RWPE2 (cell line): ENCODE measurements around the gene PLXNA4.

ENCODE experiments used
- ATAC-seq: fragments of 200-7000 bp; cut with Tn5 transposase; 3 replicates; pipeline ENCODE4 v1.9.1; 2021; ENCODE audit warnings: low read depth
- DNase-seq: peaks from one replicate; pipeline ENCODE4 v3.0.0-alpha.2; 2020; ENCODE audit warnings: low spot score
- H3K27ac ChIP-seq: fragments of 450-650 bp; 2 replicates; pipeline ENCODE4 v1.5.1; 2017; ENCODE audit warnings: mild to moderate bottlenecking; ENCODE audit not compliant: poor library complexity, severe bottlenecking
- H3K27me3 ChIP-seq: fragments of 250-450 bp; sonication (Bioruptor Pico); 2 replicates; pipeline ENCODE4 v1.5.1; 2021; ENCODE audit warnings: mild to moderate bottlenecking, moderate library complexity; ENCODE audit not compliant: insufficient read depth, poor library complexity, severe bottlenecking
- H3K36me3 ChIP-seq: fragments of 250-450 bp; sonication (Bioruptor Pico); 2 replicates; pipeline ENCODE4 v1.5.1; 2020; ENCODE audit warnings: low read depth, mild to moderate bottlenecking, moderate library complexity
- H3K4me1 ChIP-seq: fragments of 250-450 bp; sonication (Bioruptor Pico); 2 replicates; pipeline ENCODE4 v1.5.1; 2021; ENCODE audit warnings: mild to moderate bottlenecking, moderate library complexity; ENCODE audit not compliant: insufficient read depth, poor library complexity, severe bottlenecking
- H3K4me3 ChIP-seq: fragments of 250-450 bp; sonication (Bioruptor Pico); 2 replicates; pipeline ENCODE4 v1.5.1; 2021; ENCODE audit warnings: mild to moderate bottlenecking, moderate library complexity; ENCODE audit not compliant: severe bottlenecking
- H3K9me3 ChIP-seq: fragments of 250-450 bp; sonication (Bioruptor Pico); 2 replicates; pipeline ENCODE4 v1.5.1; 2021; ENCODE audit warnings: mild to moderate bottlenecking, moderate library complexity; ENCODE audit not compliant: severe bottlenecking
- TF ChIP-seq, protein P1 (sequence below): fragments of 450-650 bp; IDR thresholded peaks from one replicate; pipeline ENCODE4 v1.5.1; 2017; ENCODE audit warnings: mild to moderate bottlenecking, moderate library complexity; ENCODE audit not compliant: poor library complexity, severe bottlenecking

PLXNA4 gene

DNA sequence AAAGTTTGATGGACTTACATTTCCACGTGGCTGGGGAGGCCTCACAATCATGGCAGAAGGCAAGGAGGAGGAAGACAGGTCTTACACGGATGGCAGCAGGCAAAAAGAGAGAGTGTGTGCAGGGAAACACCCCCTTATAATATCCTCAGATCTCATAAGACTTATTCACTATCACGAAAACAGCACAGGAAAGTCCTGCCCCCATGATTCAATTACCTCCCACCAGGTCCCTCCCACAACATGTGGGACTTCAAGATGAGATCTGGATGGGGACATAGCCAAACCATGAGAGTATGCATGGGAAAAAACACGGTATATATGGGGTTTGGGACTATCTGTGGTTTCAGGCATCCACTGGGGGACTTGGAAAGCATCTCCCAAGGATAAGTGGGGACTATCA, 78.0 kb downstream of the PLXNA4 start:
- H3K27me3 ChIP-seq: peaks cover 3% of the 10 kb centered on the region
- TF ChIP-seq, protein P1, sequence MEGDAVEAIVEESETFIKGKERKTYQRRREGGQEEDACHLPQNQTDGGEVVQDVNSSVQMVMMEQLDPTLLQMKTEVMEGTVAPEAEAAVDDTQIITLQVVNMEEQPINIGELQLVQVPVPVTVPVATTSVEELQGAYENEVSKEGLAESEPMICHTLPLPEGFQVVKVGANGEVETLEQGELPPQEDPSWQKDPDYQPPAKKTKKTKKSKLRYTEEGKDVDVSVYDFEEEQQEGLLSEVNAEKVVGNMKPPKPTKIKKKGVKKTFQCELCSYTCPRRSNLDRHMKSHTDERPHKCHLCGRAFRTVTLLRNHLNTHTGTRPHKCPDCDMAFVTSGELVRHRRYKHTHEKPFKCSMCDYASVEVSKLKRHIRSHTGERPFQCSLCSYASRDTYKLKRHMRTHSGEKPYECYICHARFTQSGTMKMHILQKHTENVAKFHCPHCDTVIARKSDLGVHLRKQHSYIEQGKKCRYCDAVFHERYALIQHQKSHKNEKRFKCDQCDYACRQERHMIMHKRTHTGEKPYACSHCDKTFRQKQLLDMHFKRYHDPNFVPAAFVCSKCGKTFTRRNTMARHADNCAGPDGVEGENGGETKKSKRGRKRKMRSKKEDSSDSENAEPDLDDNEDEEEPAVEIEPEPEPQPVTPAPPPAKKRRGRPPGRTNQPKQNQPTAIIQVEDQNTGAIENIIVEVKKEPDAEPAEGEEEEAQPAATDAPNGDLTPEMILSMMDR: no peak
- no peaks in the 10 kb centered on the region for H3K9me3 ChIP-seq
- ATAC-seq (no peak), DNase-seq (no peak)
- H3K36me3 ChIP-seq: no peaks in the 10 kb centered on the region
- no peak overlapping the region for H3K27ac ChIP-seq
- H3K4me1 ChIP-seq: no peaks in the 10 kb centered on the region
- H3K4me3 ChIP-seq: no peak overlapping the region

DNA sequence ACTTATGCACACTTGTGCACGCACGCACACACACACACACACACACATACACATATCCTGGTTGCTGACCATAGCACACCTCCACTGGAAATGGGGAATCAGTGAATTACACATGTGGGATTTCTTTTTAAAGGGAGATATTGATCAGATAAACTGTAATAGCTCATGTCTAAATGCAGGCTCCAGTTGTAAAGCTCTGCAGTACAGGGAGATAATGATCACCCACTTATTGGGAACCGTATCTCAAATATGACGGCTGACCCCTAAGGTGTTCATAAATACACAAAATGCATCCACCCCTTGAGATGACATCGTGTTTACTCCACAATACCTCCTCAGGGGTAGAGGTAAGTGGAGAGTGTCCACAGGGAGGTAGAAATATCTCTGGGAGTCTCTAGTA, 79.2 kb downstream of the PLXNA4 start:
- TF ChIP-seq, protein P1: no peak
- Histone ChIP-seq H3K27me3 (peaks cover 3% of the 10 kb centered on the region), H3K4me3 (no peak overlapping the region), H3K36me3 (no peaks in the 10 kb centered on the region), H3K9me3 (no peaks in the 10 kb centered on the region), H3K27ac (no peak overlapping the region), H3K4me1 (no peaks in the 10 kb centered on the region)
- ATAC-seq (no peak), DNase-seq (no peak)

DNA sequence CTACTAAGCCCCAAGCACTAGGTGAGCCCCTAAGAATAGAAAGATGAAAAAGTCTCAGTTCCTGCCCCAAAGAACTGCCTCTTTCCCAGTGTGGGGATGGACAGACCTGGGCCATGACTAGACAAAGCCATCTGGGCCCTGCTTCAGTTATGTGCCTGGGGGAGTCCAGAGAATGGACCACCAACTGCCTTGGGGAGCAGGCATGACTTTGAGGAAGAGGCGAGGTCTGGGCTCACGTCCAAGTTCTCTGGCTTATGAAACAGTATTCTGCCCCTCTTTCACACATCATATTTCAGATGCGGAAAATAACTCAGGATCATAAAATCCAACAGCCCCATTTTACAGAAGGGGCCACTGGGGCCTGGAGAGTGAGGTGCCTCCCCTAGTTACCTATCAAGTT, 80.3 kb downstream of the PLXNA4 start:
- H3K36me3 ChIP-seq: no peaks in the 10 kb centered on the region
- H3K27me3 ChIP-seq: peaks cover 3% of the 10 kb centered on the region
- H3K4me1 ChIP-seq: no peaks in the 10 kb centered on the region
- DNase-seq (no peak), ATAC-seq (no peak)
- H3K9me3 ChIP-seq: no peaks in the 10 kb centered on the region
- TF ChIP-seq, protein P1: no peak
- H3K27ac ChIP-seq: no peak overlapping the region
- no peak overlapping the region for H3K4me3 ChIP-seq

DNA sequence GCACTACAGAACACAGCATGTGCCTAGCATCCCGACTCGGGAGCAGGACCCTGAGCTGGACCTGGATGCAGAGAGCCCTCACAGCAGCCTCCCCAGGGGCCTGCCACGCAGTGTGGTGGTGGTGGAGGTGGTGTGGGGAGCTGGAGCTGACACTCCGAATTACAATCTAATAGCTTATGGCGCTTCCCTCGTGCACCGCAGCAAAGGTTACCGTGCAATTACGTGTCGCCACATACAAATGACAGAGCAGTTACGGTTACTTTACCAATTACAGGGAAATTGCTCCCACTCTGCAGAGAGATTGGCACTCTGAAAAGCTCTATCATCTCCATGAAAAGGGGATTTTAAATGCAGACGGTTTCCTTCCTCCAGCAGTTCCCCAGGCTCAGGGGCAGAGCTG, 81.8 kb downstream of the PLXNA4 start:
- H3K36me3 ChIP-seq: no peaks in the 10 kb centered on the region
- no peak overlapping the region for H3K27ac ChIP-seq
- no peak overlapping the region for H3K4me3 ChIP-seq
- no peaks in the 10 kb centered on the region for H3K4me1 ChIP-seq
- DNase-seq (no peak), ATAC-seq (no peak)
- H3K9me3 ChIP-seq: no peaks in the 10 kb centered on the region
- TF ChIP-seq, protein P1: no peak
- peaks cover 3% of the 10 kb centered on the region for H3K27me3 ChIP-seq

DNA sequence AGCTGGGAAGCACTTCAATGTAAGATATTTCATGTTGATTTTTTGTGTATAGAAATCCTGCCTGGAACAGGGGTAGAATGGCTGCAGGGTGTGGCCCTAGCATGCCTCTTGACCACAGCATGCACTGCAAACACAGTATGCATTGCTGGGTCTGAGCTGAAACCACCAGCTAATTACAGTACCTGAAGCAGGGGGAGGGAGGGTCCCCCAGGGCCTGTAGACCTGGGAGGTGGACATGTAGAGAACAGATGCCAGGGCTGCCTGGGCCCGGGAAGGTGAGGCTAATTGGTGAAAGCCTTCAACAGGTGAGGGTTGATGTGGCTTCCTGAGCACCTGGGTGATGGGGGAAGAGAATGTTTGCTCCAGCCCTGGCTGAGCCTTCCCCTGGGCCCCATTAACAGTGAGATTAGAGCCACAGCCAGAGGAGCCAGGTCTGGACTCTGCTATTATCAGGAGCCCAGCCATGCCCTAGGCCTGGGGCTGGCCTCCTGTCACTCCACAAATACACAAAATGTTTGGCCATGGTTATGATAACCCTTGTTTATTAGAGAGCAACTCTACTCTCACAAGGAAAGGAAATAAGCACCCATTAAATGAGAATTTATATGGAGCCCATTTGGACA, 83.3 kb downstream of the PLXNA4 start:
- no peaks in the 10 kb centered on the region for H3K9me3 ChIP-seq
- no peak overlapping the region for H3K27ac ChIP-seq
- no peaks in the 10 kb centered on the region for H3K27me3 ChIP-seq
- no peaks in the 10 kb centered on the region for H3K4me1 ChIP-seq
- TF ChIP-seq, protein P1: no peak
- no peak overlapping the region for H3K4me3 ChIP-seq
- H3K36me3 ChIP-seq: no peaks in the 10 kb centered on the region
- DNase-seq (no peak), ATAC-seq (no peak)
